SK-N-SH treated with all-trans-retinoic acid at 6 μM for 48 hours (cell line): Measurements from ENCODE around the gene ABITRAM.

Source experiments
- GLIS3 ChIP-seq: fragments of 250-450 bp; sonication (Bioruptor Pico); IDR thresholded peaks from 2 replicates; pipeline ENCODE4 v1.5.0; 2020; ENCODE audit warnings: mild to moderate bottlenecking, moderate library complexity
- PPARA ChIP-seq: fragments of 250-450 bp; sonication (Bioruptor Pico); IDR thresholded peaks from 2 replicates; pipeline ENCODE4 v1.5.0; 2020; ENCODE audit warnings: mild to moderate bottlenecking, borderline replicate concordance
- RARB ChIP-seq: fragments of 250-450 bp; sonication (Bioruptor Pico); IDR thresholded peaks from 2 replicates; pipeline ENCODE4 v1.8.0; 2021; ENCODE audit warnings: mild to moderate bottlenecking, moderate library complexity
- SNAI2 ChIP-seq: fragments of 250-450 bp; sonication (Bioruptor Pico); IDR thresholded peaks from 2 replicates; pipeline ENCODE4 v1.5.0; 2020; ENCODE audit warnings: mild to moderate bottlenecking, moderate library complexity
- TSHZ2 ChIP-seq: fragments of 250-450 bp; sonication (Bioruptor Pico); IDR thresholded peaks from 2 replicates; pipeline ENCODE4 v1.5.0; 2020; ENCODE audit warnings: mild to moderate bottlenecking, moderate library complexity
- ZFP30 ChIP-seq: fragments of 450-650 bp; formaldehyde crosslinking; IDR thresholded peaks from 2 replicates; pipeline ENCODE4 v1.5.0; 2022; ENCODE audit warnings: mild to moderate bottlenecking, moderate library complexity

- TF ChIP-seq ZFP30 (CRISPR knock-in tag) (no peak), PPARA (CRISPR knock-in tag) (no peak), GLIS3 (no peak), TSHZ2 (CRISPR knock-in tag) (no peak), RARB (CRISPR knock-in tag) (no peak), SNAI2 (CRISPR knock-in tag) (no peak)
Measured at GRCh38 chr9:108950168-108950567, 16.0 kb downstream of the ABITRAM start.
